Memory B cell (primary cell): ENCODE data around the gene RNF208.

Source experiments
- ATAC-seq: fragments of 150-1000 bp; cut with Tn5 transposase; 2 replicates; pipeline ENCODE4 v1.10.0; 2021; ENCODE audit warnings: low read depth, mild to moderate bottlenecking, moderate library complexity
- DNase-seq, 2 donors: peaks; one replicate each; pipeline ENCODE4 v3.0.0; 2022; ENCODE audit warnings: low spot score in 2 of 2
- H3K27ac Mint-ChIP-seq: one replicate; pipeline ENCODE4 v1.8.0; 2022; ENCODE audit warnings: mild to moderate bottlenecking, moderate library complexity, mixed read lengths
- H3K27me3 Mint-ChIP-seq: one replicate; pipeline ENCODE4 v1.8.0; 2022; ENCODE audit warnings: mixed read lengths
- H3K36me3 Mint-ChIP-seq: one replicate; pipeline ENCODE4 v1.8.0; 2022; ENCODE audit warnings: mild to moderate bottlenecking, mixed read lengths
- H3K4me1 Mint-ChIP-seq: one replicate; pipeline ENCODE4 v1.8.0; 2022; ENCODE audit warnings: mixed read lengths
- H3K4me3 Mint-ChIP-seq: one replicate; pipeline ENCODE4 v1.8.0; 2022; ENCODE audit warnings: mild to moderate bottlenecking, moderate library complexity, mixed read lengths
- H3K9me3 Mint-ChIP-seq: one replicate; pipeline ENCODE4 v1.8.0; 2022; ENCODE audit warnings: mixed read lengths

RNF208 gene, protein sequence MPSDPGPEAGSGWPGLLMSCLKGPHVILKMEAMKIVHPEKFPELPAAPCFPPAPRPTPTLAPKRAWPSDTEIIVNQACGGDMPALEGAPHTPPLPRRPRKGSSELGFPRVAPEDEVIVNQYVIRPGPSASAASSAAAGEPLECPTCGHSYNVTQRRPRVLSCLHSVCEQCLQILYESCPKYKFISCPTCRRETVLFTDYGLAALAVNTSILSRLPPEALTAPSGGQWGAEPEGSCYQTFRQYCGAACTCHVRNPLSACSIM

DNA sequence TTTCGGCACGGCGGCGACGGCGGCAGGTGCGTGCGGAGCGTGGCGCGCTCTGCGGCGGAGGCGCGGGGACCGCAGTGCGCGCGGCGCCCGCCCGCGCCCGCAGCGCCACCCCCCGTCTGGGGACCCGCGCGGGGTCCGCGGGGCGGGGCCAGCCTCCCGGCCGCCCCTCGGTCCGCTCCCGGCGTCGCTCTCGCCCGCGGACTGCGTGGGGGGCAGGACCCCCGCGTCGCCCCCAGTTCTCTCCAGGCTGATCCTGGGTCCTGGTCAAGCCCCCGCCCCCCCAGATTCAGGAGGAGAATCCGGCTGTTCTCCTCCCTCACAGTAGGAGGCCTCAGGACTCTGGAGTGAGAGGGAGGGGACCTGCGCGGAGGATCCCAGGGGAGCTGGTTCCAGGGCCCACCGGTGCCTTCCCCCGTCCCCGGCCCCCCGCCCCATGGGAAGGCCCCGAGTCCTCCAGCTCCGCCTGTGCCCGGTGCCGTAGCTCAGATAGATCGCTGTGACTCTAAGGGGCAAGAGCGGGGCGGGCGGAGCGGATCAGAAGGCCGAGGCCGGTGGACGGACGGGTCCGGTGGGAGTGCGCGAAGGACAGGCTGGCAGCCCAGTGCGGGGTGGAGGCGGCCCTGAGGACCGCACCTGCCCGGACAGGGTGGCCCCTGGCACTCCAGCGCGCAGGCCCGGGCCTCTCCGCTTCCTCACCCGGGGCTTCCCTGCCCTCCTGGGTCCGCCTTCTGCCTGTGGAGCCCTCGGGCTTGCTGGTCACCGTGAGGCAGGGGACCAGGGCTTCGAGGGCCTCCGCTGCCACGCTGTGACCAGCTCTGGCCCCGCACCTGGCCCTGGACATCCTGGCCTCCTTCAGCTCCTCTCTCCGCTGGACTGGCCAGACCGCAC is at the start of gene RNF208:
Gene RNF208, minus strand, starts transcription at position 51 of the 888 bp plus-strand sequence. CDS start 1,028 bp downstream, outside the sequence.
- peak within 1 kb of the TSS; percentile 75 for H3K27ac Mint-ChIP-seq
- H3K4me1 Mint-ChIP-seq: peaks cover 5% of the 10 kb centered on the region
- no peaks in the 10 kb centered on the region for H3K36me3 Mint-ChIP-seq
- peaks cover 4% of the 10 kb centered on the region for H3K27me3 Mint-ChIP-seq
- ATAC-seq (no peak), DNase-seq (no peak)
- H3K4me3 Mint-ChIP-seq: peak within 1 kb of the TSS; percentile 89
- H3K9me3 Mint-ChIP-seq: no peaks in the 10 kb centered on the region

DNA sequence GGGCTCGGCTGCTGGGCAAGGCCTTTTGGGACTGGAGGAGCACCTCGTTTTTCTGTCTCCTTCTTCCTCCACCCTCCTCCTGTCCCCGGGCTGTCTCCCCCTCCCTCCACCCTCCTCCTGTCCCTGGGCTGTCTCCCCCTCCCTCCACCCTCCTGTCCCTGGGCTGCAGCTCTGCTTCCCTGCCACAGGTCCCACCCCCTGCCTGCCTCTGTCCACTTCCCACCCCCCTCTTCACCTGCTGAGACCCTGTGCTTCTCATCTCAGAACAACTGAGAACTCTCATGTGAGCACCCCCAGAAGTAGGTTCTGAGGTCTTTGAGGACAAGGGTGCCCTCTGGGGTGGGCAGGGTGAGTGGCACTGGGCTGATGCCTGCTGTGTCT is 49.6 kb upstream of the RNF208 start:
- no peaks in the 10 kb centered on the region for H3K9me3 Mint-ChIP-seq
- peaks cover 6% of the 10 kb centered on the region for H3K36me3 Mint-ChIP-seq
- no peak overlapping the region for H3K27ac Mint-ChIP-seq
- DNase-seq (no peak), ATAC-seq (no peak)
- H3K27me3 Mint-ChIP-seq: no peaks in the 10 kb centered on the region
- no peak overlapping the region for H3K4me3 Mint-ChIP-seq
- H3K4me1 Mint-ChIP-seq: peaks cover 38% of the 10 kb centered on the region

DNA sequence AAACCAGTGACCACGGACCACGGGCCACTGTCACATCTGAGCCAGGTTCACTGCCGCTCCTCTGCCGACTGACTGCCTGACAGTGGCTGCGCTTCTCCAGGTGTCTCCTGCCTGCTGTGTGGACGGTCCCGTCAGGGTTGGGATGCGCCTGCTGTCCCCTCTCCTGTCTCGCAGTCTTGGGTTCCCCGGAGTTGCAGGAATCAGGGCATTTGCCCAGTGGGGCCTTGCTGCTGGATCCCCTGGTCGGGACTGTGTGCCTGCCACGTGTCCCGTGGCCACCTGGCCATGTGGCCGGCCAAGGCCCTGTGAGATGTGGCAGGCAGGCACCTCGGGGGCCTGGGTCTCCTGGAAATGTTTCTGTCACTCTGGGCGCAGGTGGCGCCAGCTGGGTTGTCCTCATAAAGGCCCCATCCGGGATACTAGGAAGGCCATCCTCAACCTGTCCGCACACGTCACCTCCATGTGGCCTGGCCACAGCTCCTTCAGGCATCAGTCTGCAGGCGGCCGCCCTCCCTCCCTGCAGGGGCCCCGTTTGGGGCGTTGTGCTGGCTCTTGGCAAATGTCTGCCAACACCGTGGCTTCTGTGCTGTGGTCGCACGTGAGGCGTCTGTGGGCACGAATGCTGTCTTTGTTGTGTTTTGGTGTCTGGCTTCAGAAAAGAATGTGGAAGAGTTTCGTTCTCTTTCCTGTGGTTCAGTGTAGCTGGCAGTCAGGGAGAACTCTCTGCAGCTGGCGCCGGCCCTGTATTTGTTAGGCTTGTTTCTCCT is 49.1 kb upstream of the RNF208 start:
- H3K4me1 Mint-ChIP-seq: peaks cover 36% of the 10 kb centered on the region
- no peak overlapping the region for H3K27ac Mint-ChIP-seq
- peaks cover 6% of the 10 kb centered on the region for H3K36me3 Mint-ChIP-seq
- no peak for DNase-seq
- H3K9me3 Mint-ChIP-seq: no peaks in the 10 kb centered on the region
- no peak for ATAC-seq
- no peak overlapping the region for H3K4me3 Mint-ChIP-seq
- no peaks in the 10 kb centered on the region for H3K27me3 Mint-ChIP-seq

DNA sequence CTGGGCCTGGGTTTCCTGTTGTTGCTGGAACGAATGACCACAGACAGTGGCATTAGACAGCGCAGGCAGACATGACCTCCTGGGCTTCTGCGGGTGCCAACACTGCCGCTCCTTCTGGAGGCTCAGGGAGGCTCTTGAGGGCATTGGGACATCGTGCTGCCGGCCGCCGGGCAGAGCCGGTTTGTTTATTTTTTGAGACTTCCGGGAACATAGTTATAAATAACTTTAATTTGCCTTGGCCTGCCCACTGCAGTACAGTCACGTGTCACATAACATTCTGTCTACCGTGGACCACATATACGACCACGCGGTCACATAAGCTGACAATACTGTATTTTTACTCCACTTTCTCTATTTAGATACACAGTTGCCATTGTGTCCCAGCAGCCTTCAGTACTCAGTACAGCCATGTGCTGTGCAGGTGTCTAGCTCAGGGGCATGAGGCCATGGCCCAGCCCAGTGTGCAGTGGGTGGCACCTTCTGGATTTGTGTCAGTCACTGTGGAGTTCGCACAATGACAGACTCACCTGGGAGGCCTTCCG is 47.3 kb upstream of the RNF208 start:
- no peaks in the 10 kb centered on the region for H3K9me3 Mint-ChIP-seq
- H3K27me3 Mint-ChIP-seq: no peaks in the 10 kb centered on the region

DNA sequence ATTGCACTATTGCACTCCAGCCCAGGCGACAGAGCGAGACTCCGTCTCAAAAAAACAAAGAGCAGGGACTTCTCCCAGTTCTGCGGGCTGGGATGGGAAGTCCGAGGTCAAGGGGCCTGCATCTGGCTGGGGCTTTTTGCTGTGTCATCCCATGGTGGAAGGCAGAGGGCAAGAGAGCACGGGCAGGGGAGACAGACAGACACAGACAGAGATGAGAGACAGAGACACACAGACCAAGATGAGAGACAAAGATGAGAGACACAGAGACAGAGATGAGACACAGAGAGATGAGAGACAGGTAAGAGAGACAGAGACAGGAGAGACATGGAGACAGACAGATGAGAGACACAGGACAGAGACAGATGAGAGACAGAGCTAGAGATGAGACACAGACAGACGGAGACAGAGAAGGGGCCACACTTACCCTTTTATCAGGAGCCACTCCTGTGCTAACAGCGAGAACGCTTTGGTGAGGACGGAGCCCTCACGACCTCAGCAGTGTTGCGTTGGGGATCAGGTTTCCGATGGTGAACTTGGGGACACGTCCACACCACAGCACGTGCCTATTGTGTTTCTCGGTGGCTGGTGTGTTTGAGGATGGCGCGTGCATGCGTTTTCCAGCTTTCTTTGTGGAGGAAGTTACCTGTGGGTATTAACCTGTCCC is 46.6 kb upstream of the RNF208 start:
- H3K27ac Mint-ChIP-seq: peak overlapping the region; percentile 54
- no peaks in the 10 kb centered on the region for H3K27me3 Mint-ChIP-seq
- DNase-seq (no peak), ATAC-seq (peak; percentile 9)
- peaks cover 22% of the 10 kb centered on the region for H3K4me1 Mint-ChIP-seq
- peak overlapping the region; percentile 87 for H3K4me3 Mint-ChIP-seq
- H3K36me3 Mint-ChIP-seq: peaks cover 6% of the 10 kb centered on the region
- H3K9me3 Mint-ChIP-seq: no peaks in the 10 kb centered on the region

More for the DNA sequence above, 47.3 kb upstream of the RNF208 start:
- no peak for DNase-seq
- H3K4me1 Mint-ChIP-seq: peaks cover 22% of the 10 kb centered on the region
- H3K36me3 Mint-ChIP-seq: peaks cover 6% of the 10 kb centered on the region
- peak; percentile 77 for ATAC-seq
- H3K27ac Mint-ChIP-seq: peak overlapping the region; percentile 54
- peak overlapping the region; percentile 87 for H3K4me3 Mint-ChIP-seq

DNA sequence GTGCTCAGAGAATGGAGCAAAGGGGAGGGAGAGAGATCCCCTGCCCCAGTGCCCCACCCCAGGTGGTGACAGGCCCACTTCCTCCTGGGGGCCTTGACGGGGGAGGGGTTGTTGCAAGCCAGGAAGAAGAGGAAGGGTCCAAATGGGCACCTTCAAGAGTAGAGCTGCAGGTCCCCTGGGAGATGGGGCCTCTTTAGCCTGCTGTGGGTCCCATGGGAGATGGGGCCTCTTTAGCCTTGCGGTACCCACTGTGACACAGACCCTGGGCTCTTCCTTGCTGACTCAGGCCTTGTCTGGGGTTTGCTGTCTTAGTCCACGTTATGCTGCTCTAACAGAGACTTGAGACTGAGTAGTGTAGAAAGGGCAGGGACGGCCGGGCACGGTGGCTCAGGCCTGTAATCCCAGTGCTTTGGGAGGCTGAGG is 45.9 kb upstream of the RNF208 start:
- peaks cover 6% of the 10 kb centered on the region for H3K36me3 Mint-ChIP-seq
- peak overlapping the region; percentile 87 for H3K4me3 Mint-ChIP-seq
- DNase-seq: no peak

DNA sequence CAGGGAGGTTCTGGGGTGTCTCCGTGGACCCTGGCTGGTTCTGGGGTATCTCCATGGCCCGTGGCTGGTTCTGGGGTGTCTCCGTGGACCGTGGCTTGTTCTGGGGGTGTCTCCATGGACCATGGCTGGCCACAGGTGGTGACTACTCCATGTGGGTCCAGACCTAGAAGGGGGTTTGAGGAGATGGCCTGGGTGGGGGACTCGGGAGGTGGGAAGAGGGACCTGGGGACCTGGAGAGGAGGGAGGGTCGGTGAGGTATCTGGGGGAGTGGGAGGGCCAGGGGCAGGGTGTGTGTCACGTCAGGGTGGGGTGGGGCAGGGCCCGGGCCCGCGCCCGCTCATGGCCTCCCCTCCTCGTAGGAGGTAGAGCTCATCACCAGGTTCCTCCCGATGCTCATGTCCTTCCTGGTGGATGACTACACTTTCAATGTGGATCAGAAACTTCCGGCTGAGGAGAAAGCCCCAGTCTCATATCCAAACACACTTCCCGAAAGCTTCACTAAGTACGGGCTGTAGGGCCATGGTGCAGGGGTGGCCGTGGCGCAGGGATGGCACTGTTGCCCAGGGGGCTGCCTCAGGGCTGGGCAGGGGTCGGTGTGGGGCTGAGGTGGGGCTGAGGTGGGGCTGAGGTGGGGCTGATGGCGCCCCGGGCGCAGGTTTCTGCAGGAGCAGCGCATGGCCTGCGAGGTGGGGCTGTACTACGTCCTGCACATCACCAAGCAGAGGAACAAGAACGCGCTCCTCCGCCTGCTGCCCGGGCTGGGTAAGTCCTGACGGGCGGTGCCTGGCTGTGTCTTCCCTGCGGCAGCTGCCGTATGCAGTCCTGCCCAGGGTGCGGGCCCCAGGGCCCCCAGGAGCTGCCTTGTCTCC is 44.8 kb upstream of the RNF208 start:
- Mint-ChIP-seq H3K4me1 (peaks cover 26% of the 10 kb centered on the region), H3K27ac (no peak overlapping the region), H3K4me3 (no peak overlapping the region), H3K36me3 (peaks cover 6% of the 10 kb centered on the region), H3K9me3 (no peaks in the 10 kb centered on the region), H3K27me3 (no peaks in the 10 kb centered on the region)
- DNase-seq (no peak), ATAC-seq (no peak)

More for the DNA sequence above, 45.9 kb upstream of the RNF208 start:
- peak overlapping the region; percentile 54 for H3K27ac Mint-ChIP-seq
- peak; percentile 44 for ATAC-seq
- no peaks in the 10 kb centered on the region for H3K9me3 Mint-ChIP-seq
- H3K27me3 Mint-ChIP-seq: no peaks in the 10 kb centered on the region
- H3K4me1 Mint-ChIP-seq: peaks cover 25% of the 10 kb centered on the region

DNA sequence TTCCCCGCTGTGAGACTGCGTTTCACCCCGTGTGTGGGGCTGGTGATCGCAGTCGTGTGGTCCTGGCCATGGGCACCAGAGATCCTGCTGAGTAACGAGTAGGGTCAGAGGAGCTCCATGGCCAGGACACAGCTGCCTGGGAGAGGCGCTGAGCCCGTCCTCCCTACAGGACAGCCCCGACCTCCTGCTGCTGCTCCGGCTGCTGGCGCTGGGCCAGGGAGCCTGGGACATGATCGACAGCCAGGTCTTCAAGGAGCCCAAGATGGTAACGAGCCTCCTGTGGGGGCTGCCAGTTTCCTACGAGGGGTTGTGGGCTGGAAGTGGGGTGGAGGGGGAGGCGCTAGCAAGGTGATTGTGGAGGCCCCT is 44.1 kb upstream of the RNF208 start:
- ATAC-seq (no peak), DNase-seq (no peak)
- Mint-ChIP-seq H3K27me3 (no peaks in the 10 kb centered on the region), H3K9me3 (no peaks in the 10 kb centered on the region), H3K27ac (no peak overlapping the region), H3K36me3 (peaks cover 6% of the 10 kb centered on the region), H3K4me3 (no peak overlapping the region), H3K4me1 (peaks cover 26% of the 10 kb centered on the region)

DNA sequence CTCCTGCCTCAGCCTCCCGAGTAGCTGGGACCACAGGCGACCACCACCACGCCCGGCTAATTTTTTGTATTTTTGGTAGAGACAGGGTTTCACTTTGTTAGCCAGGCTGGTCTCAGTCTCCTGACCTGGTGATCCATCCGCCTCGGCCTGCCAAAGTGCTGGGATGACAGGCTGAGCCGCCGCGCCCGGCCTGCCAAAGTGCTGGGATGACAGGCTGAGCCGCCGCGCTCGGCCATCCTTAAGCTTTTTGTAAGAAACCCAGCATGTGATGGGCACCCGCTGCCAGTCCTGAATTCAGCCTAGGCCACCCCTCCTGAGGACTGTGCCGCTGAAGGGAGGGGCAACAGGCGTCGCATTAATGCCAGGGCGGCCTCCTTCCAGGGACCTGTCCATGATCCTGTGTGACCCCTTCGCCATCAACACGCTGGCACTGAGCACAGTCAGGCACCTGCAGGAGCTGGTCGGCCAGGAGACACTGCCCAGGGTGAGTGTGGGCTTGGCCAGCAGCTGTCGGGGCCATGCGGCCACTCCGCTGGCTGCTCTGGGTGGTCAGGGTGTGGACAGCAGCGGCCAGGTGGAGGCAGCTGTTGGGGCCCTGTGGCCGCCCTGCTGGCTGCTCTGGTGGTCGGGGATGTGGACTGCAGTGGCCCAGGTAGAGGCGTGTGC is 43.6 kb upstream of the RNF208 start:
- Mint-ChIP-seq H3K27me3 (no peaks in the 10 kb centered on the region), H3K9me3 (no peaks in the 10 kb centered on the region), H3K27ac (no peak overlapping the region), H3K4me3 (no peak overlapping the region), H3K4me1 (peaks cover 26% of the 10 kb centered on the region), H3K36me3 (peaks cover 6% of the 10 kb centered on the region)
- no peak for ATAC-seq
- DNase-seq: no peak

DNA sequence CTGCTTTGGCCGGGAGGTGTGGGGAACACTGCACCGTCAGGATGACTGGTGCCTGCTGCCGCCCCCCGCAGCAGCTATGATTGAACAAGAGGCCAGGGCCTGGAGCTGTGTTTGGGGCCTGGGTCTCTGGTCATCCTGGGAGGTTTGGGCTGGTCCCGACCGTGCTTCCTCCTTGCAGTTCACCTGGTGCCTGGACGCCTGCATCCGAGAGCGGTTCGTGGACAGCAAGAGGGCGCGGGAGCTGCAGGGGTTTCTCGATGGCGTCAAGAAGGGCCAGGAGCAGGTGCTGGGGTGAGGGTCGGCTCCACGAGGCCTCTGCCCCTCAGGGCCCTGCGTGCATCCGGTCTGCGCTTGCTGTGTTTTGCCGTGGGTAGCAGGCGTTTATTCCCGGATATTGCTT is 42.0 kb upstream of the RNF208 start:
- H3K36me3 Mint-ChIP-seq: peaks cover 6% of the 10 kb centered on the region
- no peaks in the 10 kb centered on the region for H3K27me3 Mint-ChIP-seq
- H3K27ac Mint-ChIP-seq: no peak overlapping the region
- H3K4me1 Mint-ChIP-seq: peaks cover 20% of the 10 kb centered on the region
- no peaks in the 10 kb centered on the region for H3K9me3 Mint-ChIP-seq
- no peak for ATAC-seq
- no peak overlapping the region for H3K4me3 Mint-ChIP-seq
- no peak for DNase-seq

DNA sequence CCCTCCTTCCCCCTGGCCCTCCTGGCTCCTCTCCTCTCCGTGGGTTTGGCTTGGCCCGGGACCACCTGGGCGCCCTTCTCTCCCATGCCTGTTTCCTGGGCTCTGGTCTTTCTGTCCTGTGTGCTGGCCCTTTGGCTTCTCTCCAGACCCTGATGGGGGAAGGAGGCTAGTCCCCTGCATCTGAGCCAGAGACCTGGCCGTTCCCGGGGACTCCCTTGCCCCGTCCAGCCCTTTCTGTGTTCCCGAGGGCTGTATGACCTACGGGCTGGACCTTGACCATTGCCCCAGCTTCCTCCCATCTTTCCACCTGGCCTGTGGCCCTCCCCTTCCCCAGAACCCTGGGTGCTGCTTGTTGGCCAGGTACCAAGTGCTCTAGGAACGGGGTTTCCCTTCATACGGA is 41.5 kb upstream of the RNF208 start:
- Mint-ChIP-seq H3K4me3 (no peak overlapping the region), H3K4me1 (peaks cover 16% of the 10 kb centered on the region), H3K36me3 (peaks cover 3% of the 10 kb centered on the region), H3K27ac (no peak overlapping the region), H3K27me3 (no peaks in the 10 kb centered on the region), H3K9me3 (no peaks in the 10 kb centered on the region)
- DNase-seq (no peak), ATAC-seq (no peak)

DNA sequence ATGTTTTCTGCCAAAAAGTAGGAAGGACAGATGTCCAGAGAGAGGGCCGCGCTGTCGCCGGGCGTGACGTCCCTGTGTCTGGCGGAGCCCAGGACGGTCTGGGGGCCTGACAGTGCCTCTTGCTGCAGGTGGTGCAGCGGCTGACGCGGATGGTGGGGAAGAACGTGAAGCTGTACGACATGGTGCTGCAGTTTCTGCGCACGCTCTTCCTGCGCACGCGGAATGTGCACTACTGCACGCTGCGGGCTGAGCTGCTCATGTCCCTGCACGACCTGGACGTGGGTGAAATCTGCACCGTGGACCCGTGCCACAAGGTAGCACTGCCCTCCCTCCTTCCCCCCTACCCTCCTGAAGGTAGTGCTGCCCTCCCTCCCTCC is 40.9 kb upstream of the RNF208 start:
- H3K27me3 Mint-ChIP-seq: no peaks in the 10 kb centered on the region
- no peak overlapping the region for H3K27ac Mint-ChIP-seq
- no peak overlapping the region for H3K4me3 Mint-ChIP-seq
- H3K4me1 Mint-ChIP-seq: peaks cover 12% of the 10 kb centered on the region
- ATAC-seq (no peak), DNase-seq (no peak)
- H3K9me3 Mint-ChIP-seq: no peaks in the 10 kb centered on the region
- peaks cover 3% of the 10 kb centered on the region for H3K36me3 Mint-ChIP-seq
